HG03103 (cell line): ENCODE data around the gene DLD.
"Not testable (repeated sequence)": the region's sequence is repeated elsewhere in the genome, so short reads cannot be mapped to it uniquely, and the experiment has no call there.

Experiments
- ATAC-seq: cut with Tn5 transposase; IDR thresholded peaks from one replicate; pipeline ENCODE4 v1.9.1; 2021; ENCODE audit warnings: low read depth; ENCODE audit not compliant: unreplicated experiment

DLD gene

GRCh38 chr7:107914831-107915230, 23.8 kb downstream of the DLD start:
- ATAC-seq: no peak

- no peak for ATAC-seq
Measured at GRCh38 chr7:107915541-107915940, 24.6 kb downstream of the DLD start.

- ATAC-seq: no peak
Measured at GRCh38 chr7:107917763-107918651, 27.0 kb downstream of the DLD start.

GRCh38 chr7:107918948-107919347, 28.0 kb downstream of the DLD start:
- no peak for ATAC-seq

GRCh38 chr7:107920048-107920772, 29.2 kb downstream of the DLD start:
- ATAC-seq: no peak

GRCh38 chr7:107921826-107922225, 30.8 kb downstream of the DLD start:
- not testable (repeated sequence) for ATAC-seq

- ATAC-seq: no peak
Measured at GRCh38 chr7:107922886-107923285, 31.9 kb downstream of the DLD start.

- ATAC-seq: peak; percentile 72
Measured at GRCh38 chr7:107924841-107925504, 34.0 kb downstream of the DLD start.

GRCh38 chr7:107926481-107926880, 35.5 kb downstream of the DLD start:
- ATAC-seq: no peak

- ATAC-seq: no peak
Measured at GRCh38 chr7:107931740-107932515, 40.9 kb downstream of the DLD start.

GRCh38 chr7:107932805-107933204, 41.8 kb downstream of the DLD start:
- ATAC-seq: no peak

GRCh38 chr7:107933386-107934013, 42.5 kb downstream of the DLD start:
- ATAC-seq: no peak

- ATAC-seq: no peak
Measured at GRCh38 chr7:107934991-107935770, 44.2 kb downstream of the DLD start.

GRCh38 chr7:107936312-107936711, 45.3 kb downstream of the DLD start:
- no peak for ATAC-seq

GRCh38 chr7:107937531-107937930, 46.5 kb downstream of the DLD start:
- no peak for ATAC-seq

- no peak for ATAC-seq
Measured at GRCh38 chr7:107938456-107939250, 47.7 kb downstream of the DLD start.

GRCh38 chr7:107939573-107940489, 48.8 kb downstream of the DLD start:
- no peak for ATAC-seq
